ENCODE data around the gene CMTM7.

GRCh38 chr3:32460031-32460749 is 68.5 kb downstream of the CMTM7 start:
- TF ChIP-seq ZNF576 (CRISPR knock-in tag; IDR thresholded peaks at IDR 0.05) (no peak), GRHL1 (CRISPR knock-in tag; conservative IDR thresholded peaks at IDR 0.05) (no peak), TCF7L2 (IDR thresholded peaks at IDR 0.05; ENCODE audit: low read depth, low read length) (no peak), ATRX (CRISPR knock-in tag; IDR thresholded peaks at IDR 0.05; ENCODE audit: borderline replicate concordance) (no peak), GABPA (IDR thresholded peaks at IDR 0.05; ENCODE audit: low read depth, low read length) (no peak), GABPA (CRISPR knock-in tag; IDR thresholded peaks at IDR 0.05; ENCODE audit: low read depth) (no peak), ZNF660 (CRISPR knock-in tag; IDR thresholded peaks at IDR 0.05; ENCODE audit: borderline replicate concordance, low read depth) (no peak), ZNF749 (CRISPR knock-in tag; IDR thresholded peaks at IDR 0.05; ENCODE audit: borderline replicate concordance) (no peak)
